ENCODE results near the gene ZFYVE26.

GRCh38 chr14:67757175-67757574 lies 59.2 kb downstream of the ZFYVE26 start:
- TF ChIP-seq, protein P1, sequence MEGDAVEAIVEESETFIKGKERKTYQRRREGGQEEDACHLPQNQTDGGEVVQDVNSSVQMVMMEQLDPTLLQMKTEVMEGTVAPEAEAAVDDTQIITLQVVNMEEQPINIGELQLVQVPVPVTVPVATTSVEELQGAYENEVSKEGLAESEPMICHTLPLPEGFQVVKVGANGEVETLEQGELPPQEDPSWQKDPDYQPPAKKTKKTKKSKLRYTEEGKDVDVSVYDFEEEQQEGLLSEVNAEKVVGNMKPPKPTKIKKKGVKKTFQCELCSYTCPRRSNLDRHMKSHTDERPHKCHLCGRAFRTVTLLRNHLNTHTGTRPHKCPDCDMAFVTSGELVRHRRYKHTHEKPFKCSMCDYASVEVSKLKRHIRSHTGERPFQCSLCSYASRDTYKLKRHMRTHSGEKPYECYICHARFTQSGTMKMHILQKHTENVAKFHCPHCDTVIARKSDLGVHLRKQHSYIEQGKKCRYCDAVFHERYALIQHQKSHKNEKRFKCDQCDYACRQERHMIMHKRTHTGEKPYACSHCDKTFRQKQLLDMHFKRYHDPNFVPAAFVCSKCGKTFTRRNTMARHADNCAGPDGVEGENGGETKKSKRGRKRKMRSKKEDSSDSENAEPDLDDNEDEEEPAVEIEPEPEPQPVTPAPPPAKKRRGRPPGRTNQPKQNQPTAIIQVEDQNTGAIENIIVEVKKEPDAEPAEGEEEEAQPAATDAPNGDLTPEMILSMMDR (IDR thresholded peaks at IDR 0.05; ENCODE audit: low read depth, low read length): no peak
- TF ChIP-seq POLR2A (IDR thresholded peaks at IDR 0.05; ENCODE audit: extremely low read depth, insufficient read length): no peak
- TF ChIP-seq MYC (IDR thresholded peaks at IDR 0.05; ENCODE audit: low read depth, low read length): no peak
